GM18867 (cell line): ENCODE measurements around the gene GPER1.
"Not testable (repeated sequence)": the region's sequence is repeated elsewhere in the genome, so short reads cannot be mapped to it uniquely, and the experiment has no call there.

Source experiments
- ATAC-seq: cut with Tn5 transposase; IDR thresholded peaks from one replicate; pipeline ENCODE4 v1.9.1; 2021; ENCODE audit warnings: mild to moderate bottlenecking, moderate library complexity; ENCODE audit not compliant: unreplicated experiment

Gene GPER1

GRCh38 chr7:1101563-1102431 is 13.9 kb downstream of the GPER1 start:
- no peak for ATAC-seq

DNA sequence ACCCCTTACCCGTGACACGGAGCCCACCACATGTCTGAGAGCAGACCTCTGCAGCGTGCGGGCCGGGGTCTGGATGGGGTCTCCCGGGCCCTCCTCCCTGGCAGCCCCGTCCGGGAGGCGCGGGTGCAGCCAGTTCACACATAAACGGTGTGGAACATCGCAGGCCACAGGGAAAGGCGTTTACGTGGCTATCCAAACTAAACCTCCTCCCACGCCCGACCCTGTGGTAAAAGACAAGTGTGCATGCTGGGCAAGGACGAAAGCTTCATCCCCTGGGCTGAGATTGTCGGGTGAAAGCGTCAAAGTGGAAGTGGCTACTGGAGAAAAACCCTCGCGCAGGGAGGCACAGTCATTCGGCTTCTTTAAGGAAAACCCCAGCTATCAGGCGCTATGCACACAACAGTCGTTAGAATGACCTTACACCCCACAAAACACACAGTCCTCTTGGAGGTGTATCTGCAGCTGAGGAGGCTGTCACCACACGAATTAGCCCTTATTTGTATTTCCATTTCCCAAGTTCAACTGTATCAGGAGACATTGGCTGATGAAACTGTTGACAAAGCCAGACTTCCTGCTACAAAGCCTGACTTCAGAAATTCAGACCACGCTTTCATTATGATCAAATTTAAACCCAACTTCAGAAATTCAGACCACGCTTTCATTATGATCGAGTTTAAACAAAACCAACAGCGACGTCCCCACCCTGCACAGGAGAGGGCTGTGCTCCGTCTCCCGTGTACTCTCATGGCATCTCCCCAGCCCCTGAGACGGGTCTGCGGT is 15.3 kb downstream of the GPER1 start:
- peak; percentile 39 for ATAC-seq

DNA sequence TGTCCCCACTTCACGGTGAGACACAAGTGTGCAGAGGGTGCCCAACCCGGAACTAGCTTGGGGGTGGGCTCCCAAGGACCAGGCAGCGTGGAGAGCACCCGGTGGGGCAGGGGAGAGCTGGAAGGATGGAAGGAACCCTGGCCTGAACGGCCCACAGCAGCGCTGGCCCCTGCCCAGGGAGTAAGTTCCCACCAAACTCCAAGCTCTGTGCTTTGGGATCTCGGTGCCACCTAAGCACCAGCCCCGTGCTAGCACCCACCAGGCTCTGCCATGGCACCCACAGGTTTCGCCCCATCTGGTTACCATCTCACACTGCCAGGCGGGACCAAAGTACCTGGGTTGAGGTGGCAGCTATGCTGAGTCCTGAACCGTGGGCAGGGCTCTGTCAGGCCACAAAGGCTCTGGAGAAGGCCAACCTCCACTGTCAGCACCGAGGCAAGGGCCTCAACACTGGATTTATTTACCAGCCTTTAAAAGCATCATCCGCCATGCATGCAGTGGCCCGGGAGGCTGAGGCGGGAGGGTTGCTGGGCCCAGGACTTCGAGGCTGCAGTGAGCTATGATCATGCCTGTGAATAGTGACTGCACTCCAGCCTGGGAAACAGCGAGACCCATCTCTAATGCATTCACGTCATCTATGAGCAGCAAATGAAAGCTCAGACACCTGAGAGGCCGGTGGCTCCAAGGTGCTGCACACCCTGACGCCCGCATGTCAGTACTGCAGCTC is 16.0 kb downstream of the GPER1 start:
- peak; percentile 8 for ATAC-seq

DNA sequence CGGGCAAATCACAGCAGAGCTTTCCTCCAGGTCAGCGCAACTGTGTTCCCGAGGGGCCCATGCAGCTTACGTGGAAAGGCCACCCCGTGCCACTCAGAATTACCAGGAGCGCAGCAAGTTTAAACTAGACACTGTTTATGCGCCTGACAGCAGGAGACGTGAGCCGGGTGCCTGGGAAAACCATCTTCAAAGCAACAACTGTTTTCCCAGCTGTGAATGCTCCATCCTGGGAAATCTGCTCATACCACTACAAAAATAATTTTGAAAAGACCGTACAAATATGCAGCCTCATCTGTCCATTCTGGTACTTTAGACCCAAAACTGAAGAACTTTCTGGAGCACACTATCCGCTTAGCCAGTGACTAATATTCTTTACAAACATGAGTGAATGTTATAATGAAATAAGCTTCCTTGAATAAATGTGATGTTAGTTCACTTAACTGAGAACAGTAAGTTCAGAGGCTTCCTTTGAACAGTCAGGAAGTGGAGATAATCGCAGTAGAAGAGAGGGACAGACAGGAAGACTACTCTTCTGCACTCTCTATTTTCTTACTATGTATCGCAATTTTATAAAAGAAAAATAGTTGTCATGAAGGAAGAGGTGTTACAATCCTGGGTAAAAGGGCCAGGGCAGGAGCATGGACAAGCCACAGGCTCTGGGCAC is 16.7 kb downstream of the GPER1 start:
- ATAC-seq, result no peak

GRCh38 chr7:1105189-1105588 is 17.3 kb downstream of the GPER1 start:
- ATAC-seq, result peak; percentile 50

DNA sequence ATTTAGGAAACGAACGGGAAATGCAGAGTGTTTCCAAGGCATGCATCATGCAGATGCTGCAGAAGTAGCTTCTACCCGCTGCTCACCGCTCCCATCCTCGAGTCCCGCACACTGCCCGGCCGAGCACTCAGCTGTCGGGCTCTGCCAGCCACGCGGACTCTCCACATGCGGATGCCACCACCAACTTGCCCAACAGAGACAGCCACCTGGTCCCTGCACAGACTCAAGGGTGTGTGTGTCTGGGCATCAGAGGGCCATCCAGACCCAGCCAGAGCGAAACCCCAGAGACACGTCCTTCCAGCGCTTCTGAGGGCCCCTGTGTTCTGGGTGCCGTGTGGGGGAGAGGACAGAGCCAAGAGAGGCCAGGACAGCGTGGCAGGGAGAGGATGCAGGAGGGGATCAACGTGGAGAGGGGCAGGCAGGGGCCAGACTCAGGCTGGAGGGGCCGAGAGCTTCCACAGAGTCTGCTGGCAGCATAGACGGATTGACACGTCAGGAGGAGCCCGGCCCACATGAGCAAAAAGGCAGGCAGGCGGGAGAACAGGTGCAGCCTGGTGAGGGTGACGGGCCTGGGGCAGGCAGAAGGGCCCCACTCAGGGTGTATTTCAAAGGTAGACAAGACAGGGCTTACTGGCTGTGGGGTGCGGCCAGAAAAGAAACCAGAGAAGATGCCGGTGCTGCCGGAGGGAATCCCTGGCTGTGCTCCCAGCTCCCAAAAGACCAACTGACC is 18.3 kb downstream of the GPER1 start:
- no peak for ATAC-seq

GRCh38 chr7:1106793-1107421 is 19.0 kb downstream of the GPER1 start:
- no peak for ATAC-seq

DNA sequence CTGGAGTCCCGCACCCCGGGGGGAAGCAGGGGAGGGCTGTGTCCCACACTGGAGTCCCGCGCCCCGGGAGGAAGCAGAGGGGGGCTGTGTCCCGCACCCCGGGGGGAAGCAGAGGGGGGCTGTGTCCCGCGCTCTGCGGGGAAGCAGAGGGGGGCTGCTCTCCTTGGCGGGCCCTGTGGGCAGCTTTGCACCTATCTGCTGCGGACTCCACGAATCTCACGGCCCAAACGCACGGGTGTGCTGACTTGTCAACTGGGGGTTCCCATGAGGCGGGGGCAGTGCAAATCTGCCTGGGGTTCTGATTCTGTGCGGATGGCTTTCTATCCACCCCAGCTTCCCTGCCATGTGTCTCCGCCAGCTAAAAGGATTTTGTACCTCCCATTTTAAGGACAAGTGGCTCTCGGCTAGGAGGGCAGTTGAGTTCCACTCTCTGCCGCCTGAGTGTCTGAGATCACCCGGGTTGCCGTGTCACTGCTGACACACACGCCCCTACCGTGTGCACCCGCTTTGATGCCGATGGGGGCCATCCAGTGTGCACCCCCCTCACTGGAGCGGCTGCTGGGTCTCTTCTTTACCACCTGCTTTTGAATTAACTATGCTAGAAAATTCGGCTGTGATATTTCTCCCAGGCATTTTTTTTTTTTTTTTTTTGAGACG is 20.5 kb downstream of the GPER1 start:
- no peak for ATAC-seq

- ATAC-seq, result no peak
Observed at GRCh38 chr7:1109581-1110310, 21.8 kb downstream of the GPER1 start.

DNA sequence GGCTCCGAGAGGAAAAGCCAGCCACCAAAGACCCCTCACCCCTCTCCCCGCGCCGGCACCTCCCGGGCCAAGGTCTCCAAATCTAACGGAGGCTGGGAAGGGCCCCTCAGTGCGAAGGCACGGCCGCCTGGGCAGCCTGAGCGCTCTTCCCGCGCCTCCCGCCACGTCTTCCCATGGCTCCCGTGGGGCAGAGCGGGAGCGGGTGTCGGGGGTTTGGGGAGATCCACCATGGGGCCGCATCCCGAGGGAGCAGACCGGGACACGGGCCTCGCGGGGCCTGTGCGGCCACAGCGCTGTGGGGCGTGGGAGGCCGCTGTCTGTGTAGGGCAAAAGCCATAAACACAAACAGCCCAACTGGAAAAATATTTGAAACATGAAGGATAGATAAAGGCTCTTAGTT is 22.4 kb downstream of the GPER1 start:
- ATAC-seq, result no peak

- ATAC-seq, result no peak
Observed at GRCh38 chr7:1111156-1111555, 23.2 kb downstream of the GPER1 start.

DNA sequence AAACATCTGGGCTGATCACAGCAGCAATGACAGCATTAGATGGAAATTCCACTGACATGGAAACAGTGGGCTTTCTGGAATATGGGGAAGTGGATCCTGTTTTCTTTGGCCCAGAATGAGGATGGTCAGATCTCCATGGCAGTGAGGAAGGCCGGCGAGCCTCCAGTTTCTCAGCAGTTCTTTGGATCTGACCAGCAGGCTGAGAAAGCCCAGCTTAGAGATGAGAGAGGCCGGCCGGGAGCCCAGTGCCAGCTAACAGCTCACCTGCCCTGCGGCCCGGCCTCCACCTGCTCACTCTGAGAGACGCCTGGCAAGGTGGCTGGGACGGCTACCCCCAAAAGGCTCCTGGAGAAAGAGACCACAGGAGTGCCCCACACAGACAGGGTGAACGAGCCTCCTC is 24.2 kb downstream of the GPER1 start:
- no peak for ATAC-seq

DNA sequence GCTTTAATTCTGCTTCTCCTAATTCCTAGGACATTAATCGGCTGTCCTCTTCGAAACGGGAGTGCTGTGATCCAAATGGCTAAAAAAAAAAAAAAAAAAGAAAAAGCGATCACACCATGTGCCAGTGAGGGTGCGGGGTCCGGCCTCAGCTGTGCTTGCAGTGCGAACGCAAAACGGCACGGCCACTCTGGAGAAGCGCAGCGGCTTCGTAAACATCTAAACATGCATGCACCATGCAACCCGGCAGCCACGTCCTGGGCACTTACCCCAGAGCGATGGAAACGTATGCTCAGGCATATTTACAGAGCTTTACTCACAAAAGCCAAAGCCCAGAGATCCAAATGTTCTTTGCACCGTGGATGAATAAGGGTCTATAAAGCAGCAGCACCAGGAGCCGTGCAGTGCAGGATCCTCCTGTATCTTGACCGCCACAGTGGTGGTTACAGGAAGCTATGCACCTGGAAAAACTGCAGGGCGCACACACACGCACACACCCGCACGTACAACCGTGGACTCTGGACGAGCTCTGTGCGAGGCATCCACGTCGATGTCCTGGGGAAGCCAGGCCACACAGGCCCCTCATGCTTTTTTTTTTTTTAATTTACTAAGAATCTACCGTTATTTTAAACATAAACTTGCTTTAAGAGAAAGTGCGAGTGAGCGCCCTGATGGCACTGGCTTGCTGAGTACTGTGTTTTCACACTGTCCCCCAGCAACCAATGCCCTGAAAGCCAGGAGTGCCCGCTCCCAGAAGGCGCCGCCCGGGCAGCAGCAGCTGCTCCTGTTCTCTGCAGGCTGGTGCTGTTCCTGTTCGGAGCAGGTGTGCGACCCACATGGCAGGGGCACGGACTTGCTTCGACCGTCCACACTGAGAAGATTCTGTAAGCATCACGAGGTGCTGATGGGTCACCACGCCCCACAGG is 25.0 kb downstream of the GPER1 start:
- ATAC-seq, result no peak

DNA sequence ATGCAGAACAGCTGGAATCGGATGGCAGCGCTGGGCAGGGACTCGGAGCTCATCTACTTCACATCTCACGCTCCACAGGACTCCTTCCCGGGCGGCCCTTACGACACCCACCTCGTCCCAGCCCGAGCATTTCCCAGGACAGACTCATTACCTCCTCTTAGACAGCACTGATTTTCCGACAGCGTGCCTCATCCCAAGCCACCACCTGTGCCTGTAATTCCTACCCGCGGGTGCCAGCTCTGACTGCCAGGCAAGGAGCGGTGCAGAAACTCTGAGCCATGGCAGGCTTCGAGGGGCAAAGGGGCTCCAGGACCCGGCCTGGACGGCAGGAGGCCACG is 25.6 kb downstream of the GPER1 start:
- ATAC-seq, result no peak

DNA sequence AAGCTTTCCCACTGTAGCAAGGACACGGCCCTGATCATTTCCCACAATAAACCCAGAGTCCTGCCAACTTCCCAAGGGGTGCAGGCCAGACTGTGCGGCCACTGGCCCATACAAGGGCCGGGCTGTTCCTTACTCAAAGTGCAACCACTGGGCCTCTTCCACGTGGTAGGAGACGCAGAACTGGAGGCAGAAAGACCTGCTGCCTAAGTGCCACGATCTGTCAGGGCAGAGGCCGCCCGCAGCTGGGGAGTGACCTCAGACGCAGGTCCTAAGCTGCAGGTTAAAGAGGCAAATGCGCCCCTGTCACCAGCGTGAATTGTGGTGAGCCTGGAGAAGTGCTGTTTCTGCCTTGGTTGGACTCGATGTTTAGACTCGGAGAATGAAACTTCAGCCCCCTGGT is 26.2 kb downstream of the GPER1 start:
- no peak for ATAC-seq

- no peak for ATAC-seq
Observed at GRCh38 chr7:1114505-1114904, 26.6 kb downstream of the GPER1 start.

DNA sequence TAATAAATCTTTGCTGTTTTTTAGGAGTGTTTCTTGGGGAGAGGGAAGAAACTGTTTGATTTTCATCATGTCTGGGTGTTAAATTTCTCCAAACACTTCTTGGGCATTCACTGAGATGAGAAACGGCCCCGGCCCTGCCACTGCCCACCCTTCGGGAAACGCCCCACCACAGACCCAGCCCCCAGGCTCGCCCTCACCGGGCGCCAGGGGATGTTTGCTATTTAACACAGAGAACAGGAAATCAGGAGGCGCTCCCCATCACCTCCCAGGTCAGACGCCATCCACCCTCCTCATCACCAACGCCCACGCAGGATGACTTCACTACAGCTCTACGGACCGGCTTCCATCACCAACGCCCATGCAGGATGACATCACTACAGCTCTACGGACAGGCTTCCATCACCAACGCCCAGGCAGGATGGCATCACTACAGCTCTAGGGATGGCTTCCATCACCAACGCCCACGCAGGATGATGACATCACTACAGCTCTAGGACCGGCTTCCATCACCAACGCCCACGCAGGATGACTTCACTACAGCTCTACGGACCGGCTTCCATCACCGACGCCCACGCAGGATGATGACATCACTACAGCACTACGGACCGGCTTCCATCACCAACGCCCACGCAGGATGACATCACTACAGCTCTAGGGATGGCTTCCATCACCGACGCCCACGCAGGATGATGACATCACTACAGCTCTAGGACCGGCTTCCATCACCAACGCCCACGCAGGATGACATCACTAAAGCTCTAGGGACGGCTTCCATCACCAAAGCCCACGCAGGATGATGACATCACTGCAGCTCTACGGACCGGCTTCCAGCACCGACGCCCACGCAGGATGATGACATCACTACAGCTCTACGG is 27.5 kb downstream of the GPER1 start:
- ATAC-seq, result not testable (repeated sequence)
